Measurements from ENCODE around the gene IFI27L2.

IFI27L2 gene

GRCh38 chr14:94088516-94088915 is 40.9 kb downstream of the IFI27L2 start:
- H3K4me3 ChIP-seq (ENCODE audit: low read depth, low read length) = no peak overlapping the region
- TF ChIP-seq, protein P1, sequence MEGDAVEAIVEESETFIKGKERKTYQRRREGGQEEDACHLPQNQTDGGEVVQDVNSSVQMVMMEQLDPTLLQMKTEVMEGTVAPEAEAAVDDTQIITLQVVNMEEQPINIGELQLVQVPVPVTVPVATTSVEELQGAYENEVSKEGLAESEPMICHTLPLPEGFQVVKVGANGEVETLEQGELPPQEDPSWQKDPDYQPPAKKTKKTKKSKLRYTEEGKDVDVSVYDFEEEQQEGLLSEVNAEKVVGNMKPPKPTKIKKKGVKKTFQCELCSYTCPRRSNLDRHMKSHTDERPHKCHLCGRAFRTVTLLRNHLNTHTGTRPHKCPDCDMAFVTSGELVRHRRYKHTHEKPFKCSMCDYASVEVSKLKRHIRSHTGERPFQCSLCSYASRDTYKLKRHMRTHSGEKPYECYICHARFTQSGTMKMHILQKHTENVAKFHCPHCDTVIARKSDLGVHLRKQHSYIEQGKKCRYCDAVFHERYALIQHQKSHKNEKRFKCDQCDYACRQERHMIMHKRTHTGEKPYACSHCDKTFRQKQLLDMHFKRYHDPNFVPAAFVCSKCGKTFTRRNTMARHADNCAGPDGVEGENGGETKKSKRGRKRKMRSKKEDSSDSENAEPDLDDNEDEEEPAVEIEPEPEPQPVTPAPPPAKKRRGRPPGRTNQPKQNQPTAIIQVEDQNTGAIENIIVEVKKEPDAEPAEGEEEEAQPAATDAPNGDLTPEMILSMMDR (IDR thresholded peaks at IDR 0.05; ENCODE audit: low read depth, low read length) = no peak

GRCh38 chr14:94087891-94088290 is 41.5 kb downstream of the IFI27L2 start:
- H3K4me3 ChIP-seq (ENCODE audit: low read depth, low read length) = no peak overlapping the region
- TF ChIP-seq, protein P1 (IDR thresholded peaks at IDR 0.05; ENCODE audit: low read depth, low read length) = no peak

DNA sequence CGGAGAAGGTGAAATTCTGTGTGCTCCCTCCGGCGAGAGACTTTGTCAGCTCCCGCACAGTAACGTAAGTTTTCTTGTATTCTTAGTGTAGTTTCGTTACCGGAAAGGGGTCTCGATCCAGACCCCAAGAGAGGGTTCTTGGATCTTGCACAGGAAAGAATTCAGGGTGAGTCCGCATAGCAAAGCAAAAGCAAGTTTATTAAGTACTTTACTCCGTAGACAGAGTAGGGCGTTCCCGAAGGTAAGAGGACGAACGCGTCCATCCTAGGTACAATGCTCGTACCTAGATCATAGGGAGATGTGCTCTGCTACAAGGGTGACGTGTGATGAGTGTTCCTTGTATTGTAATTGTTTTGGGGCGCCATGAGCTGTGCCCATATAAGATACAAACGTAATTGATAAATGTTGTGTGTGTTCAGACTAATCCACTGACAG is 48.0 kb downstream of the IFI27L2 start:
- TF ChIP-seq, protein P1 (IDR thresholded peaks at IDR 0.05; ENCODE audit: low read depth, low read length) = no peak
- peak overlapping the region; percentile 90 for H3K4me3 ChIP-seq (ENCODE audit: low read depth, low read length)

DNA sequence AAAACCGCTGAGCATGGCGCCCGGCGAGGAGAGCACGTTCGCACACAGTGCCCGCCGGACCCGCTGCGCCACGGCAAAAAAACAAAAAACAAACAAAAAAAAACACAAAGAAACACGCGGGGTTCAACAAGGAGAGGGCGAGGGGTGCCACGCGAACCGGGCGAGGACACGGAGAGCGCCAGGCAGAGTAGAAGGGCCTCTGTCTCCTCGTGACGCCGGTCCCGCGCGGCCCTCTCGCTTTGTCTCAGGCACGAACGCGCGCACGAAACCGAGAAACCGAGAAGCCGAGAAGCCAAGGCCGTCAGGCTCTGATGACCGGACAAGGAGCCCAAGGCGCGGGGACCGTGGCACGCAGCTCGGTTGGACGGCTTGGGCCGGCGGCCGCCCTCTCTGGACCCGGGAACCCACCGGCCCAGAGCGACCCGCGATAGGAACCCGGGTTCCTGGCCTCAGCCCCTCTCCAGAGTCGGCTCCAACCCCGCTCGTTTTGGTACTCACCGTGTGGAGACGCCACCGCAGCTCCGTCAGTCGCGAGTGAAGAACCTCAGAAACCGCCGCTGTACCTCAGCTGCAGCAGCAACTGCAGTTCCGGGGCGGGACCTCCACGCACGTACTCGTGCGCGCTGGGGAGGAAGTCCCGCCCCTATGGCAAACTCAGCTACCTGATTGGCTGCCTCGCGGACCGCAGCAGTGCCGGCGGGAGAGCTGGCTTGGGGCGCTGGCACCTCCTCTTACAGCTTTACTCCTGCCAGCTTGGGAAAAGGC is 48.6 kb downstream of the IFI27L2 start, which contains the start of the genes DDX24 and IFI27L1:
TSS of gene DDX24 (minus strand) at position 582 of the 765 bp plus-strand sequence. CDS start 1,460 bp downstream, outside the sequence.
TSS of gene IFI27L1 (plus strand) at position 690 of the 765 bp plus-strand sequence. CDS start 15,628 bp downstream, outside the sequence.
- TF ChIP-seq, protein P1 (IDR thresholded peaks at IDR 0.05; ENCODE audit: low read depth, low read length) = no peak
- H3K4me3 ChIP-seq (ENCODE audit: low read depth, low read length) = peak within 1 kb of the TSS; percentile 90

GRCh38 chr14:94079891-94080620 is 49.3 kb downstream of the IFI27L2 start:
- H3K4me3 ChIP-seq (ENCODE audit: low read depth, low read length) = peak overlapping the region; percentile 90
- TF ChIP-seq, protein P1 (IDR thresholded peaks at IDR 0.05; ENCODE audit: low read depth, low read length) = no peak

- TF ChIP-seq, protein P1 (IDR thresholded peaks at IDR 0.05; ENCODE audit: low read depth, low read length) = no peak
- H3K4me3 ChIP-seq (ENCODE audit: low read depth, low read length) = no peak overlapping the region
Observed at GRCh38 chr14:94077823-94078222, 51.6 kb downstream of the IFI27L2 start.
